SHP77 (cell line): ENCODE results near the gene TFF2.
A peak's percentile ranks its signal among the peaks of the same experiment; 100 is the strongest.

Experiments used
- DNase-seq, 2 experiments: peaks; one replicate each; lab custom pipeline; 2025; lab: John Stamatoyannopoulos, UW

TFF2 gene

DNA sequence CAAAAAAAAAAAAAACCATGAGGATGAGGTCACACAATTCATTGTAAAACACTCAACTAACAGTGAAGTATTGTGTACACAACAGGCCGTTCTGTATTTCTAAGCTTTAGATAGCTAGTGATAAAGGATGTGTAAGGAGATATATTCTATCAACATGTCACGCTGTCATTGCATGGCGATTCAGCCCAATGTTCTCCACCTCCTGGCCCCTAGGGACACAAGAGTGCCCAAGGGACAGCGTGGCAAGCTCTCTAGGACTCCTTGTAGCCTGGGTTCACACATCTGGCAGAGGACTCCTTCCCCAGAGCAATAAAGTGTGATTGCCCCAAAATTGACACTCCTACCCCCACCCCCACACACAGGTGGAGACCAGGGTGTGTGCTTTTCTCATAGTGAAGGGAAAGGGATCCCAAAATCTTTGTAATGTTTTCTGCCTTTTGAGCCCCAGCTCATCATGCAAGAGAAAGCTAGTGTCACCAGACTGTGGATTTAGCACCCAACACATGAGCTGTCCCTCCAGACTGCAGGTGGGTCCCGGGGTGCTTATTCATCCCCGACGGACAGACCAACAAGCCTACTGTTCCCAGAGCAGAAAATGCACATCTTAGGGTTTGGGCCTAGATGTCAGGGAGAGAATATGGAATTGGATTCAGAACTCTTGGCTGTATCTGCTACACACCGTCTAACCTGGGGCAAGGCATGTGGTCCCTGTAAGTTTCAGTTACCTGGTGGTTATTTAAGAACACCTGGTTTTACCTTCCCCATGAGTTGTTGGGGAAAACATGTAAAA lies 33.6 kb upstream of the TFF2 start:
- DNase-seq = no peak

DNA sequence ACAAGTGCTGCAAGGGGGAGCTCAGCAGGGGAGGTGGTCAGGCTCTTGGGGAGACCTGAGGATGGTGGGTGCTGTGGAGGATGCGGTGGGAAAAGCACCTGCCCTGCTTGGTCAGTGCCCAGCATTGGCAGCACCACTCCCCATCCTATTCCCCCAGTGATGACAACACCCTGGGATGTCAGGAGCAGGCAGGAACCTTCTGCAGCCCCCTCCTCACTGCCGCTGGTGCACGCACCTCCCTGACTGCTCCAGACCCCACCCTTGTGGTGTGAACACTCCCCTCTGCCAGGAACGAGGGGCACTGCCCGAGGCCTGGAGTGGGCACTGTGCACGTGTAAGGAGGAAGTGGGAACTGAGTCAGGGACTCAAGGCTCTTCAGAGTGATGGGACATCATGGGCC lies 32.5 kb upstream of the TFF2 start:
- DNase-seq = no peak

DNA sequence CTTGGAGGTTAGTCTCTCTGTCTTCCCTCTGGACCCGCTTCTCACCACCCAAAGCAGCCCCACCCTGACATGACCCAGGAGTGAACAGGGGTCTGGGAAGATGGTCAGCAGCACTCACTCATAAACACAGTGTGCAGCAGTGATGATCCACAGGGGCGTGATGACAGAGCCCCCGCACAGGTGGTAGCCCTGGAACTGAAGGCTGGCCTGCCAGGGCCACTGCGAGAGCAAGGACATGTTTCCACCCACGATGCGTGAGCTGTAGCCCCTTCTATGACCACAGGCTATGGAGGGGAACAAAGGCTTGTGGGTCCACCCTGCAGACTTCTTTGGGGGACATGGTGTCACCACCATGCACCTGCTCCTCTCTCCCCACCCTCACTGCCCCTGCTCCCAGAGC lies 32.1 kb upstream of the TFF2 start:
- DNase-seq = no peak

DNA sequence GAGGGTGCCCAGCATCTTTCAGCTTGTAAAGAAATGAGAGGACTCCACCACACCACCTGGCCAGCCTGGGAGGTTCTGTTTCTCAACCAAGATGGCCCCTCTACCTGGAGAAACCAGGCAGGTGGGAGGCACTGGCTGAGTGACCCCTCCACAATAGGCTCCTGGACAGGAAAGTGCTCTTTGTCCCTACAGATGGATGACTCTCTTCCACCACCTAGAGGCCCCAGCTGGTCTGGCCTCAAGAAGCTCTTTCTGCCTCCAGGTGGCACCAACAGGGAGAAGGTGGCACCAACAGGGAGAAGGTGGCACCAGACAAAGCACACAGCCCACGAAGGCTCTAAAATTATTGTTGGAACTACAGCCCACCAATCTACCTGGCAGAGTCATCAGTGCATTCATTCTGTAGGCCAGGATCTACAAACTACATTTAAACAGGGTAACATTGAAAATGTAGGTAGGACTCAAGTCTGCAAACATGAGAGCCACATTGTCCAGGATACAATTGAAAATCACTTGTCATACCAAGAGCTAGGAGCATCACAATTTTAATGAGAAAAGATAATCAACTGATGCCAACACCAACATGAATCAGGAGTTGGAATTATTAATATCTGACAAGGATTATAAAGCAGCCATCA lies 30.7 kb upstream of the TFF2 start:
- DNase-seq = peak; percentile 42 to 46

DNA sequence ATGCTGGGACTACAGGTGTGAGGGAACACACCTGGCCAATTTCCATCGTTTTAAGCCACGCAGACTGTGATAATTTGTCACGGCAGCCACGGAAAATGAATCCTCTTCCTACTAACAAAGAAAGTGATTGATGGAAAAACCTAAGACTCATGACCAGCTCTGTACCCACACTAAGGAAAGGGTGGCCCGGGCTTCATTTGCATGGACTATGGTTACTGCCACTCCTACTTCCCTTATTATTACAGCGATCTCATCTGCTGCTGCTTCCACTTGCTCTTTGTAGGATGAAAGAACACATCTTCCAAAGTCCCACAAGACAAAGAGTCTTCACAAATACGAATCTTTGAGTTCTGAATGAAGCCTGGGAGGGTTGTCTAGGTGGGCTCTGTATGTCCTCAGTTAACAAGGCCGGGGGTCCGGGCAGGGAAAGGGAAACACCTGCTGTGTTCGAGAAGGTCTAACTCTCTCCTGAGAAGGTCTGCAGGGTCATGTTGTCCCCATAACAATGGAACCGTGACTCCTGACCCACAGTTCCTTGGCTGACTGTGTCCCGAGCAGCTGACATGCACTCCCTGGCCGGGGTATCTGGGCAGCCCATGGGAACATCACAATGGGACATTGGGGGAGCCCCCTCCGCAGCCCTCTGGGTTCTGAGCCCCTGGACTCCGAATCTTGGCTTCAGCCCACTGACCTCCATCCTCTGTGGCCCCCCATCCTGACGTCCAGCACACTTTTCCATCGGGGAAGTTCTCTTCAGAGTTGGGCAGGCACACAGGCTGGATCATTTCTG lies 28.8 kb upstream of the TFF2 start:
- DNase-seq = no peak

DNA sequence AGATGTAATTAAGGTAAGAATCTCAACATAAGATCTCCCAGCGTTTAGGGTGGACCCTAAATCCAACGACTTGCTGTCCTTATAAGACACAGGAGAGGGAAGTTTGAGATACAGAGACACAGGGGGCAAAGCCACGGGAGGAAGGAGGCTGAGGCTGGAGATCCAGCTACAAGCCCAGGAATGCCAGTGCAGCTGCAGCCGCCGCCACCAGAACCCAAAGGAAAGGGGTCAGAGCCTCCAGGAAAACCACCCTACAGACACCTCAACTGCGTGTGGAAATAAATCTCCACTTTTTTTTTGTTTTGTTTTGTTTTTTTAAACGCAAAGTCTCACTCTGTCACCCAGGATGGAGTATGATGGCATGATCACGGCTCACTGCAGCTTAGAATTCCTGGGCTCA lies 27.6 kb upstream of the TFF2 start:
- no peak for DNase-seq

DNA sequence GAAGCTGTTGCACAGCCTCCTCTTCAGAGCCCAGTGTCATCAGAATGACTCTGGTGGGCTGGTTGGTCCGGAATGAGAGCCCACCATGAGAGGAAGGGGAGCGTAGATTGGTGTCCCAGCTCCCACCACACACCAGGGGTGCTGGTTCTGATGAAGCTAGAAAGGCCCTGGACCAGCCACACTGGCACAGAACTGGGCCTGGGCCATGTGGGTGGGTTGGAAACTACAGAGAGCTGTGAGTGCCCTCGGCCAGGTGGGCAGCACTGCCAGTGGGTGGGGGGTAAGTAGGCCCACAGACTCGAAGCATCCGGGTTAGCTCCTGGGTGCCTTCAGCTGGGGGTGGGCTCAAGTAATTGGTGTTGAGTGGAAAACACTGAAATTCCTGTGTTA lies 27.2 kb upstream of the TFF2 start:
- DNase-seq = no peak

DNA sequence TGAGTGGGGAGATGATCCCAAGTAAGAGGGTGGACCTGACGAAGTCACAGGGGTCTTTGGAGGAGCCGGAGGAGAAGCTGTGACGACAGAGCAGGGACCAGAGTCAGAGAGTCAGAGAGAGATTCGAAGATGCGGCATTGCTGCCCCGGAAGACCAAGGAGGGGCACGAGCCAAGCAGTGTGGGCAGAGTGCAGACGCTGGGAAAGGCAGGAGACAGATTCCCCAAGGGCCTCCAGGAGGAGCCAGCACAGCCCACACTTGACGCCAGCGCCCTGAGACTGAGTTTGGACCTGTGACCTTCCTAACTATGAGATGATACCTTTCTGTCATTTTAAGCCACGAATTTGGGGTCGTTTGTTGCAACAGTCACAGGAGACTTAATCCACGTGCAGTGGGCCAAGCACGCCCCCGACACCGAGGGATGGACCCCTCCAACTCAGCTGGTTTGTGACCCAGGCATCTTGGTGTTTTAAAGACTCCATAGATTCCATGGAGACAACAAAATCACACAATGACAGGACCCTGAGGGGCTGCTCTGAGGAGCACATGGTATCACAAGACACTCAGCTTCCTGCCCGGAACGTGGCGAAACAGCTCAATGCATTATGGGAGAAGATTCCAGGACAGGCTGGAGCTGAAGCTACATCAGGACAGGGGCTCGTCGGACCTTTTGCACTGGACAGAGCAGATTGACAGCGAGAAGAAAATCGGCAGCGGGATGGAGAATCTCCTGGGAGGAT lies 26.6 kb upstream of the TFF2 start:
- no peak for DNase-seq

DNA sequence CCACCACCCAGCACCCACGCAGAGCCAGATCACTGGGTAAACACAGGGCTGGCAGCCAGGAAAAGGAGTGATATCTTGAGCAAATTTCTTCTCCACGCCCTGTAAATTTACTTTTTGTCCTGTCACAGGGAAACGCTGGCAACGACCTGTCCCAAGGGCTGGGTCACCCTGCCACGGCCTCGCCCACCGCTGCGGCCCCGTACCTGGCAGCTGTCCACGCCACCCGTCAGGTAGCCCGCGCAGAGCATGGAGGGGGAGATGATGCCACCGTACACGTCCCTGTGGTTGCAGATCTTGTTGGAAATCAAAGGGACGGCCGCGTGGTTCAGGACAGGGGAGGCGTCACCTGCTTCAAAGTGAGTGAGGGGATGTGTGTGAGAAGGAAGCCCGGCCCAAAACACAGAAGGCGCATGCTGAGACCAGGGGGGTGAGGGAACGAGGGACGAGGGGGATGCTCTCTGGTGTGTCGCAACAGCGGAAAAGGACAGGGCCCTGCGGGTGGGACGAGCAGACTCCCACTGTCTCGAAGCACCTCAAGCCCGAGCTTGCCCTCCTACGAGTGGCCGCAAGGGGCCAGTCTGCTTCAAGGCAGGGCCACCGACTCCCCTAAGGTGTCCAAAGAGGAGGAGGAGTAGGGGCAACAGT lies 25.7 kb upstream of the TFF2 start:
- no peak for DNase-seq

DNA sequence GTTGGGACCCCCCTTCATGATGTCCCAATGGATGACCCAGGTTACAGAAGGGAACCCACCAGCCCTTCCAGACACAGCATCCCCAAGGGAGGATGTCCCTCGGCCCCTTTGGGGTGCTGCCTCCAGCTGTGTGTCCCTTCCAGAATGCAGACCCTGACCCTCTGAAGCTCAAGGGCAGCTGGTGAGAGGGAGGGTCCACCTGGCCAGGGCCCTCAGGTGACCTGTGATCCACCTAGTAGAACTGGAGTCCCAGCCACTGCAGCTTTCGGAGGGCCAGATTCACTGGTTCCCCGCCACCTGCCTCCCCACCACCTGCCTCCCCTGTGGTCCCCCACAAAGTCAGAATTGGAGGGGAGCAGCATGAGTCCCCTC lies 25.2 kb upstream of the TFF2 start:
- DNase-seq = no peak

DNA sequence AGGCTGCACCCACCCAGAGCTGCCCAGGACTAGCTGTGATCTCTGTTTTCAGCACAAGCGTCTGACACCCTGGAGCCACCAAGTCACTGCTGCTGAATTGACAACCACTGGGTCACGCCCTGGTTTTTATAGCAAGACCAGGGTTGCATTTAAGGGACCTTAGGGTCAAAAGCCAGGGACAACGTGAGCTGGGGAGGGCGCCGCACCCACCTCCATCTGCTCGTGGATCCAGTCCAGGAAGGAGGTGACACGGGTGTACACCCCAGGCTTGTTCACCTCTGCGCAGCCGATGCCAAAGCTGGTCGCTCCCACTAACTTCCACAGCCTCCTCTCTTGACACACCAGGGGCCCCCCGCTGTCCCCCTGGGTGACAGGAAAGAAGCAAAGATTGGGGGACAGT lies 24.7 kb upstream of the TFF2 start:
- no peak for DNase-seq

DNA sequence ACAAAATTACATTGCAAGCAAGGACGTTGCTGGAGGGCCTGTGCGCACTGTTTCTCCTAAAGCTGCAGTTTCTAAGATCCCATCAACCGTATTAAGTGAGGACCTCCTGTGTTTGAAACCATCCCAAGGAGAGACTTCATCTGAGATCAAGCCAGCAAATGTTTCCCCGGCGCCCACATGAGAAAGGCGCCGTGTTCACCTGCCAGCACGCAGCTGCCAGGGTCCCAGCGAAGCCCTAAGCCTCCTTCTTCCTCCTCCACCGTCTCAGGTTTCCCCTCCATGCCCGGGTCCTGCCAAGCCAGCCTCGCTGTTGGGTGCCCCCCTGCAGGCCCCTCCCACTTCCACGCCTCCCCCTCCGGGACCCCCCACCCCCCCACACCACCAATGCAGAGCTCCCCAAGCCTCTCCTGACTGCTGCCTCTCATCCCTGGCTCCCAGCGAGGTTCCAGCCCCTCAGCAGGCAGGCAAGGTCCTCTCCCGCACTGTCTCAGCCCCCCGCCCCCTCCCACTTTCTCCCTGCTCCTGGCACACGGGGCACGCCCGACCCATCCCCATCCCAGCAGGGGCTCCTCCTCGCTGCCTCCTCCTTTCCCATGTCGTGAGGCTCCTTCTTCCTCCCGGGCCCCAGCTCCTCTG lies 24.2 kb upstream of the TFF2 start:
- no peak for DNase-seq

DNA sequence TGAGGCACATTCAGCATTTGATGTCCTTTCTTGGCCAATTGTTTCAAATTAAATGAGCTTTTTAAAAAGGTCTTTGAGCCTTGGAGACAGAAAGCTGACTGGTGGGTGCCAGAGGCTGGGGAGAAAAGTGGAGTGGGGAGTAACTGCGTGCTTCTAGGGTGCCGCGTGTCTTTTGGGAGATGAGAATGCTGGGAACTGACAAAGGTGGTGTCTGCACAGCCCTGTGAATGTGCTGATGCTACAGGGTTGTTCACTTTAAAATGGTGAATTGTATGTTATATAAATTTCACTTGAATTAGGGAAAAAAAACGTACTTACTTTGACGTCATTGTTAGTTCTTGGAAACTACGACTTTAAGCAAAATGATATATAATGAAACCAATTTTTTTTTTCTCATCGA lies 23.7 kb upstream of the TFF2 start:
- no peak for DNase-seq

DNA sequence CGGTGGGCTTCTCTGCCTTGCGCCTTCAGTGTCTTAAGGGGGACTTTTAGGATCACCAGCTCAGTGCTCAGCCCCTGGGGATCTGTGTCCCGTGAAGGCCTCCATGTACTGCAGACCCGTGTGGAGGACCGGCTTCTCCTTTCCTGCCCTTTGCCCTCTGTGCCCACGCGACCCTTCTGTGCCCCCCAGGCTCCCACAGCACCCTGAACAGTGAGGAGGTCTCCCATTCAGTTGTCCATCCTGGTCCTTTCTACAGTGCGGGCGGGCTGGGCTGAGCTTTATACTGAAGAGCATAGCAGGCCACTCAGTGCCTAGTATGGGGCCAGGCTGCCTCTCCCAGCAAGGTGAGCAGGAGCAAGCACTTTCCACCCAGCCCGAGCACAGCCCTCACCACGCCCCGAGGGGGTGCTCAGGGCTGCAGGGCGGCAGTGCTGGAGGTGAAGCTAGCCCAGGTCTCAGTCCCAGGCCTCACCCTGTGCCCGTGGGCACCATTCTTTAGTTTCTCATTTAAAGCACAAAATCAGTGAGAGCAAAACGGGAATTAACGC lies 23.2 kb upstream of the TFF2 start:
- DNase-seq = no peak

DNA sequence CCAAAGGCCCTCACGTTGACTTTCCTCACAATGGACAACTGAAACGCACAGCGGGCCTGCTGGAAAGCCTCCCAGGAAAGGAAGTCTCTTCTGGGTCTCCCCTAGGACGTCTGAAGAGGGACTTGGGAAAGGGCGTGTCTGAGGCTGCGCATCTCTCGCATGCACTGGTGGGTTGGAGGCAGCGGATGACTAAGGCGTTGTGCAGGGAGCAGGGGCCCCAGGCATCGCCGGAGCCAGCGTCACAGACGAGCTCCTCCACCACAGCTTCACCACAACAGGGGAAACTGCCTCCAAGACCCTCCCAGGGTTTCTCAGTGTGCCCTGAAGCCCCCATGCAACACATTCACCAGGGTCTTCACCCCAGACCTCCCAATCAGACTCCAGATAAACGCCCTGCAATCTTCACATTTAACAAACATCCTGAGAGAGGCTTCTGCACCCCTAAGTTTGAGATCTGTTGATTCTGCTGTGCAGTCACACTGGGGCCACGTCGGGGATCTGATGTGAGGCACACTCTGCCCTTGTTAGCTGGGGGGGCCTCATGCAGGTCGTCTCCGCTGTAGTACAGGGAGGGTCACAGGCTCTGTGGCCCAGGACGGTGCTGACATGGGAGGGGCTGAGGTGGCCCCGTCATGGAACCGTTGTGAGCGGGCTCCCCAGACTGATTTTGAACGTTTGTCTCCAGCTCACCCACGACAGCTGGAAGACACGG lies 22.6 kb upstream of the TFF2 start:
- no peak for DNase-seq

DNA sequence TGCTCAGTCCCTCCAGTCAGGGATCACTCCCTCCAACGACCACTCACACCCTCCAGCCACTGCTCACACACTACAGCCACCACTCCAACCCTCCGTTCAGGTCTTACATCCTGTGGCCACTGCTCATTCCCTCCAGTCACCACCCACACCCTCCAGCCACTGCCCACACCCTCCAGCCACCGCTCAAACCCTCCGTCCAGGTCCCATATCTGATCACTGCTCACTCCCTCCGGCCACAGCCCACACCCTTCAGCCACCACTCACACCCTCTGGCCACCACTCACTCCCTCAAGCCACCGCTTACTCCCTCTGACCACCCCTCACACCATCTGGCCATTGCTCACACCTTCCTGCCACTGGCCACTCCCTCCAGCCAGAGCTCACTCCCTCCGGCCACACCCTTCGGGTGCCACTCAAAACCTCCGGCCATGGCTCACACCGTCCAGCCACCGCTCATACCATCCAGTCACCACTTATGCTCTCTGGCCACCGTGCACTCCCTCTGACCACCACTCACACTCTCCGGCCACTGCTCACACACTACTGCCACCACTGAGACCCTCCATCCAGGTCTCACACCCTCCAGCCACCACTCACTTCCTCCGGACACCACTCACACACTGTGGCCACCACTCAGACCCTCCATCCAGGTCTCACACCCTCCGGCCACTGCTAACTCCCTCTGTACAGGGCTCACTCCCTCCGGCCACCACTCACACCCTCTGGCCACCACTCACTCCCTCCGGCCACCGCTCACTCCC lies 20.3 kb upstream of the TFF2 start:
- no peak for DNase-seq

DNA sequence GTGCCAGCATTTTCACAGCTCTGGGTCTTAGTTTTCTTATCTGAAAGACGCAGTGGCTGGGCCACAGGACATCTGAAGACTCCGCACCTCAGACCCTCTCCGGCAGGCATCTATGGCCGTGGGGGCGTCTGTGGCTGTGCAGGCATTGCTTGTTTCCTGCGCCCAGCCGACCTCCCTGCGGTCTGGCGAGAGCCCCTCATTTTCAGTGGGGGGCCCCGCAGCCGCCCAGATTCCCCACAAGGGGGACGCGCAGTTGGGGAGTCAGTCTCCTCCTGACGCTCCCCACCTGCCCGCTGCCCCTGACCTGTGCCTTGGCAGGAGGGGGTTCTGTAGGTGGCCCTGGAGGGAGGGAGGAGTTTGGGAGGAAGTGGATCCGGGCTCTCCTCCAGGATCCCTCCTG lies 19.0 kb upstream of the TFF2 start:
- DNase-seq = no peak

DNA sequence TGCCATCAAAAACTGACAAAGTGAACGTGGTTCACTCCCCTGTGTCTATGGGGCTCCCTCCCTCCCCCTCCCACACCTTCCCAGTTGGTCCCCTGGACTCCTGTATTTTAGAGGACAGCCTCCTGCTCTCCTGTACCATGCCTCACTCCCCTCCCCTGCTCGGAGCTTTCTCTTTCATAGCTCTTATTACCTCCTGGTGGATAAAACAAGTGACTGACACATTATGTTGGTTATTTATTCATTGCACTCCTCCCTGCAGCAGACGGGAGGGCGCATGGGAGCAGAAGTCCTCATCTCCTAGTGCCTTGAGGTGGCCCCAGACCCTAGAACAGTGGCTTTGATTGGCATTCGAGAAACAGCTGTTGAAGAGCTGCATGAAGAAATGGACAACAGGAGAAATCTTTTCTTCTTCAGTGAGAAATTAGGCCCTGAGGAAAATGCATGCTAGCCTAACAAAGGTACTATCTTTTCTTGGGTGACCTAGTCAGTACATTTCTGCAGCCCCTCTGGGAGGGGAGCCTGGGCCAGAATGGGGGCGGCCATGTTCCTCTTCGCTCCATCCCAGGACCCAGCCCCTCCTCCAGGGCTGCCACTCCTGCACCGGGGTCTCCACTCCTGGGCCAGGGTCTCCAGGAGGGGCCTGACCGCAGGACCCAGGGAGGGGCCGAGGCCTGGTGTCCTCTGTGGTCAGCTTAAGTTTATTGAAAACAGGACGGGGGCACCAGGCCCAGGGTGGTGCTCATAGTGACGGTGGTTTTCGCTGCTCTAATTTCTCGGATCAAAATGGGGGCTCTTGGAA lies 16.8 kb upstream of the TFF2 start:
- no peak for DNase-seq
